Endothelial cell of umbilical vein (primary cell): ENCODE data around the gene HSPB1. TPM values are rescaled to one million over a fixed set of nuclear protein-coding genes. Genes with fewer than 3 reads are reported as not detected.

Experiments
- BruUV-seq: library from RNA; stranded (reverse); fragments of 400-500 nt; replicated peaks from 2 replicates; lab custom pipeline; 2021; lab: Mats Ljungman, UMichigan
- CTCF ChIA-PET: fragments of 300-600, 350-600 bp; sonication (Branson Sonifier 250); formaldehyde crosslinking; loops from one replicate; lab custom pipeline; 2021; ENCODE audit warnings: antibody characterized with exemption, inconsistent platforms; lab: Charles Lee
- POLR2A ChIA-PET: fragments of 300-600, 350-600 bp; sonication (Branson Sonifier 250); formaldehyde crosslinking; loops from one replicate; lab custom pipeline; 2021; ENCODE audit warnings: antibody characterized with exemption, inconsistent platforms; lab: Charles Lee
- DNase-seq: peaks from one replicate; pipeline ENCODE4 v3.0.0-alpha.2; 2011; ENCODE audit warnings: low read depth, low spot score
- FAIRE-seq: peaks from 2 replicates; lab custom pipeline; 2011; peaks lifted over from hg19 to GRCh38; lab: Jason Lieb, UNC
- H2AFZ ChIP-seq: 2 replicates; pipeline ENCODE4 v1.6.0; 2012; ENCODE audit warnings: low read depth, low read length, control low read depth, inconsistent platforms
- H3K27ac ChIP-seq: 2 replicates; pipeline ENCODE4 v1.5.1; 2011; ENCODE audit warnings: low read depth, mild to moderate bottlenecking, control low read depth, low read length, moderate library complexity; ENCODE audit not compliant: insufficient read depth
- H3K27me3 ChIP-seq, 2 experiments: 2 replicates each; pipeline versions ENCODE4 v1.6.0 to v1.6.1; 2011; ENCODE audit warnings: low read length in 2 of 2, mixed read lengths in 1 of 2; ENCODE audit not compliant: control insufficient read depth in 2 of 2, insufficient read depth in 2 of 2
- H3K36me3 ChIP-seq, 2 experiments: 2 replicates in 1 of 2; 3 replicates in 1 of 2; pipeline ENCODE4 v1.5.1; 2011; ENCODE audit warnings: low read length in 2 of 2, mild to moderate bottlenecking in 1 of 2, moderate library complexity in 1 of 2; ENCODE audit not compliant: control insufficient read depth in 2 of 2, insufficient read depth in 2 of 2; ENCODE audit errors: extremely low read depth in 1 of 2
- H3K4me1 ChIP-seq: 3 replicates; pipeline ENCODE4 v1.5.1; 2011; ENCODE audit warnings: mild to moderate bottlenecking, low read length; ENCODE audit not compliant: control insufficient read depth, insufficient read depth; ENCODE audit errors: extremely low read depth
- H3K4me2 ChIP-seq: 2 replicates; pipeline ENCODE4 v1.6.1; 2011; ENCODE audit warnings: low read length, control low read depth, mixed read lengths; ENCODE audit not compliant: insufficient read depth
- H3K4me3 ChIP-seq, 3 experiments: fragments of 200-600 bp in 1 of 3; sonication (generic), shearing (Covaris generic) in 1 of 3; replicated peaks in 1 of 3; 2 replicates each; pipeline ENCODE4 v1.5.1; 2011 to 2016; ENCODE audit warnings: control low read depth in 3 of 3, low read length in 3 of 3, mild to moderate bottlenecking in 2 of 3, inconsistent platforms in 1 of 3, low read depth in 1 of 3, moderate library complexity in 1 of 3; ENCODE audit not compliant: insufficient read depth in 1 of 3
- H3K79me2 ChIP-seq: 2 replicates; pipeline ENCODE4 v1.6.0; 2012; ENCODE audit warnings: low read length, inconsistent platforms; ENCODE audit not compliant: control insufficient read depth, insufficient read depth
- H3K9ac ChIP-seq: replicated peaks from 2 replicates; pipeline ENCODE3; 2011; ENCODE audit warnings: low read length, control low read depth; ENCODE audit not compliant: insufficient read depth; ENCODE audit errors: extremely low read depth
- H3K9me1 ChIP-seq: replicated peaks from 3 replicates; pipeline ENCODE4 v1.6.0; 2011; ENCODE audit warnings: mild to moderate bottlenecking, low read length; ENCODE audit not compliant: control insufficient read depth, insufficient read depth; ENCODE audit errors: extremely low read depth
- H3K9me3 ChIP-seq: replicated peaks from 2 replicates; pipeline ENCODE4 v1.5.1; 2012; ENCODE audit warnings: low read length, inconsistent platforms; ENCODE audit not compliant: control insufficient read depth, insufficient read depth
- H4K20me1 ChIP-seq: replicated peaks from 2 replicates; pipeline ENCODE3; 2011; ENCODE audit warnings: mild to moderate bottlenecking, low read length; ENCODE audit not compliant: control insufficient read depth, insufficient read depth; ENCODE audit errors: extremely low read depth
- CTCF ChIP-seq, 2 donors: IDR thresholded peaks; 1 replicate in 1 of 2; 2 replicates in 1 of 2; pipeline ENCODE4 v1.5.1; 2011; ENCODE audit warnings: low read length in 2 of 2, mild to moderate bottlenecking in 2 of 2, moderate library complexity in 2 of 2, control low read depth in 1 of 2, inconsistent platforms in 1 of 2, low read depth in 1 of 2; ENCODE audit not compliant: insufficient read depth in 1 of 2; ENCODE audit errors: extremely low read depth in 1 of 2
- EZH2 ChIP-seq: IDR thresholded peaks from 2 replicates; pipeline ENCODE4 v1.6.1; 2012; ENCODE audit warnings: borderline replicate concordance, low read depth, mild to moderate bottlenecking, moderate library complexity, low read length, inconsistent platforms; ENCODE audit not compliant: severe bottlenecking
- FOS ChIP-seq: IDR thresholded peaks from 2 replicates; pipeline ENCODE4 v1.6.1; 2011; ENCODE audit warnings: mild to moderate bottlenecking, low read length, moderate library complexity, borderline replicate concordance; ENCODE audit not compliant: insufficient read depth
- GATA2 ChIP-seq: IDR thresholded peaks from 2 replicates; pipeline ENCODE4 v1.7.0; 2011; ENCODE audit warnings: low read depth, mild to moderate bottlenecking, moderate library complexity, mixed read lengths, low read length; ENCODE audit not compliant: insufficient read length, insufficient read depth
- JUN ChIP-seq: IDR thresholded peaks from 2 replicates; pipeline ENCODE4 v1.6.1; 2011; ENCODE audit warnings: borderline replicate concordance, low read depth; ENCODE audit not compliant: insufficient read length, insufficient read depth
- MAX ChIP-seq: IDR thresholded peaks from 2 replicates; pipeline ENCODE4 v1.6.1; 2011; ENCODE audit not compliant: insufficient read depth, insufficient read length
- MYC ChIP-seq: IDR thresholded peaks from one replicate; pipeline ENCODE4 v1.6.1; 2011; ENCODE audit warnings: mild to moderate bottlenecking, low read depth, low read length
- POLR2A ChIP-seq: IDR thresholded peaks from 2 replicates; pipeline ENCODE4 v1.6.1; 2012; ENCODE audit warnings: low read depth, mild to moderate bottlenecking, control low read depth, low read length
- POLR2AphosphoS5 ChIP-seq: IDR thresholded peaks from 2 replicates; pipeline ENCODE4 v1.6.1; 2012; ENCODE audit warnings: low read depth, mild to moderate bottlenecking, control low read depth, low read length, moderate library complexity; ENCODE audit not compliant: insufficient read depth
- dilution Hi-C: fragments of 300-500 bp; cut with MboI; formaldehyde crosslinking; loops from one replicate; pipeline ENCODE4 v1.15.0; 2019; ENCODE audit warnings: low sequenced_read_pairs; ENCODE audit not compliant: extremely low pct_ligation_motif_present
- intact Hi-C: fragments of 100-400 bp; cut with micrococcal nuclease; formaldehyde crosslinking; loops from one replicate; pipeline ENCODE4 v1.10.0; 2022
- polyA plus RNA-seq, 4 experiments: library from polyadenylated mRNA; depleted of rRNA in 3 of 4; stranded (reverse) in 3 of 4; unstranded in 1 of 4; fragments of >200 nt; gene quantifications; 2 replicates each; pipeline versions ENCODE4 v1.2.1 to v1.2.3, GENCODE V29; 2011 to 2012; ENCODE audit warnings: missing spikeins in 1 of 4
- total RNA-seq: library from RNA; stranded (reverse); gene quantifications from 2 replicates; pipeline ENCODE4 v1.2.3, GENCODE V29; 2021

HSPB1 gene
- total and polyA plus RNA-seq, 2 donors (not counting 3 experiments of a cell fraction or from before 2014, with no cell fraction given): 1,748 to 3,130 TPM

GRCh38 chr7:76325811-76326210 is 23.3 kb downstream of the HSPB1 start:
- H3K4me2 ChIP-seq: no peak overlapping the region
- no peak overlapping the region for H3K27ac ChIP-seq
- no peak for FAIRE-seq
- ChIA-PET CTCF (no interaction called here), POLR2A (interaction anchor here (1.4 kb wide), 1 partner anchor 10 kb away, joined by 3 read pairs; no protein-coding TSS in a partner anchor)
- no peak for DNase-seq
- H3K79me2 ChIP-seq: peaks cover 65% of the 10 kb centered on the region
- peaks cover 7 to 18% of the 10 kb centered on the region in 2 experiments for H3K36me3 ChIP-seq
- BruUV-seq: no TSS peak
- dilution Hi-C loops: no loop called here
- peaks cover 6% of the 10 kb centered on the region for H4K20me1 ChIP-seq
- H3K4me1 ChIP-seq: peaks cover 9% of the 10 kb centered on the region
- H3K9me3 ChIP-seq: no peaks in the 10 kb centered on the region
- H3K9ac ChIP-seq: no peak overlapping the region
- H2AFZ ChIP-seq: no peak overlapping the region
- H3K9me1 ChIP-seq: no peaks in the 10 kb centered on the region
- H3K27me3 ChIP-seq: no peaks in the 10 kb centered on the region
- intact Hi-C loops: no loop called here
- TF ChIP-seq FOS (no peak), MAX (no peak), POLR2AphosphoS5 (no peak), CTCF (IDR thresholded peaks at IDR 0.05; ENCODE audit: extremely low read depth in 1 of 2, insufficient read depth in 1 of 2, low read depth in 1 of 2, low read length in 2 of 2) (no peak), GATA2 (no peak), MYC (no peak), EZH2 (no peak), POLR2A (no peak), JUN (no peak)
- no peak overlapping the region for H3K4me3 ChIP-seq
